ENCODE results near the gene PLEKHA6. TPM values are rescaled to one million over a fixed set of nuclear protein-coding genes. Genes with fewer than 3 reads are reported as not detected.

PLEKHA6 gene
- total and polyA plus RNA-seq, 2 of the 4 experiments (the other 2 are of a cell fraction) = 8.2 to 19.9 TPM

- Histone ChIP-seq H3K9ac (ENCODE audit: low read depth, low read length) (no peak overlapping the region), H4K8ac (ENCODE audit: low read depth in 2 of 2, low read length in 2 of 2) (no peak overlapping the region), H3K36me3 (ENCODE audit: control insufficient read depth, insufficient read depth, low read length) (no peaks in the 10 kb centered on the region), H4K20me1 (ENCODE audit: insufficient read depth, low read length) (no peaks in the 10 kb centered on the region), H3K18ac (ENCODE audit: low read depth, low read length) (no peak overlapping the region), H3K79me1 (ENCODE audit: low read depth in 1 of 2, low read length in 2 of 2) (no peaks in the 10 kb centered on the region), H2BK20ac (ENCODE audit: low read depth, low read length) (no peak overlapping the region), H3K9me1 (ENCODE audit: insufficient read depth, low read length) (no peaks in the 10 kb centered on the region), H3K14ac (replicated peaks; ENCODE audit: low read depth, low read length) (no peak overlapping the region), H2AFZ (replicated peaks; ENCODE audit: low read length, poor library complexity) (peak overlapping the region; percentile 25), H3K56ac (ENCODE audit: extremely low read depth, insufficient read depth, low read length) (no peak overlapping the region), H3K9me3 (ENCODE audit: control insufficient read depth, insufficient read depth, low read length) (no peaks in the 10 kb centered on the region), H3K27me3 (ENCODE audit: control insufficient read depth, insufficient read depth, low read length) (no peaks in the 10 kb centered on the region; the same call in 1 of the 2 replicates), H2AK9ac (replicated peaks; ENCODE audit: low read depth, low read length, poor library complexity) (peak overlapping the region; percentile 45), H3K23ac (ENCODE audit: low read depth, low read length) (peak overlapping the region; percentile 39; the same call in 1 of the 2 replicates), H2BK15ac (ENCODE audit: low read depth, low read length) (no peak overlapping the region), H3K4me1 (ENCODE audit: control insufficient read depth, insufficient read depth, low read length) (0 out of 2 replicates have a peak, but pooled peaks cover 1% of the 10 kb centered on the region), H3K4me3 (ENCODE audit: insufficient read depth, low read depth, low read length) (no peak overlapping the region), H4K91ac (ENCODE audit: insufficient read depth, low read depth, low read length) (no peak overlapping the region), H2BK120ac (ENCODE audit: low read depth, low read length) (no peak overlapping the region), H2AK5ac (ENCODE audit: low read depth, low read length) (no peak overlapping the region), H4K5ac (ENCODE audit: low read depth, low read length) (no peak overlapping the region), H2BK5ac (ENCODE audit: low read depth, low read length, poor library complexity, severe bottlenecking) (no peak overlapping the region), H3K4ac (ENCODE audit: low read depth, low read length) (no peak overlapping the region; the same call in 1 of the 2 replicates), H3K27ac (ENCODE audit: insufficient read depth, low read length) (no peak overlapping the region), H3K4me2 (ENCODE audit: low read depth, low read length) (no peak overlapping the region)
- no TSS peak for BruUV-seq (replicated peaks)
- in situ Hi-C loops (cut with MboI; ENCODE audit: low sequenced_read_pairs) = loop anchor here (5.0 kb wide), 1 partner anchor 151 kb away; no protein-coding TSS in a partner anchor
- intact Hi-C loops (cut with micrococcal nuclease) = loop anchor here (5.0 kb wide), 1 partner anchor 86 kb away; no protein-coding TSS in a partner anchor
- WGBS, 2 experiments (ENCODE audit: extremely low coverage in 2 of 2, insufficient read length in 1 of 2) = 37% methylated on average over 6 of the region's 7 CpGs; no CpG with 5 or more reads in 1 of the 2 experiments
- no peak for ATAC-seq (ENCODE audit: low read depth)
- POLR2A ChIA-PET (ENCODE audit: unreplicated experiment) = no interaction called here
- CTCF ChIA-PET = interaction anchor here (2.0 kb wide), 1 partner anchor 13 kb away, joined by 5 read pairs; no protein-coding TSS in a partner anchor
- dilution Hi-C loops (cut with HindIII; ENCODE audit: low sequenced_read_pairs, unreplicated experiment) = no loop called here
- TF ChIP-seq MAZ (IDR thresholded peaks at IDR 0.05; ENCODE audit: borderline replicate concordance, low read depth, low read length) (no peak), MAFK (IDR thresholded peaks at IDR 0.05; ENCODE audit: low read depth, low read length) (no peak), POLR2A (IDR thresholded peaks at IDR 0.05; ENCODE audit: low read depth, low read length) (no peak), CHD1 (IDR thresholded peaks at IDR 0.05; ENCODE audit: low read depth, low read length) (no peak), CTCF (conservative IDR thresholded peaks at IDR 0.05; ENCODE audit: low read depth, low read length) (no peak), SMC3 (IDR thresholded peaks at IDR 0.05; ENCODE audit: low read depth, low read length) (no peak), MXI1 (IDR thresholded peaks at IDR 0.05; ENCODE audit: borderline replicate concordance, low read depth, low read length) (no peak)
- DNase-seq = no peak
These were observed 148.7 kb downstream of the PLEKHA6 start for GRCh38 chr1:204211046-204211445.

All from IMR-90 (cell line).